HEK293 (cell line): ENCODE data around the gene COASY.

Source experiments
- CTCF ChIA-PET: fragments of 350-600 bp; formaldehyde crosslinking; extraction: SDS; loops from one replicate; lab custom pipeline; 2021; ENCODE audit warnings: antibody characterized with exemption; lab: Yijun Ruan, JAX
- POLR2A ChIA-PET: fragments of 300-600 bp; formaldehyde crosslinking; extraction: SDS; loops from one replicate; lab custom pipeline; 2020; ENCODE audit warnings: antibody characterized with exemption, inconsistent platforms; lab: Yijun Ruan, JAX
- H3K27ac ChIP-seq: fragments of 200-500 bp; sonication (Bioruptor generic); 2 replicates; pipeline ENCODE4 v1.5.1; 2014; ENCODE audit warnings: low read depth, low read length, control low read depth, inconsistent platforms; ENCODE audit errors: extremely low read depth
- H3K36me3 ChIP-seq, 2 experiments: fragments of 200-500 bp in 1 of 2; sonication (Bioruptor generic) in 1 of 2; 1 replicate in 1 of 2; 2 replicates in 1 of 2; pipeline ENCODE4 v1.5.1; 2014 to 2017; ENCODE audit warnings: inconsistent platforms in 2 of 2, low read length in 2 of 2; ENCODE audit not compliant: control insufficient read depth in 2 of 2, insufficient read depth in 1 of 2
- H3K4me1 ChIP-seq: fragments of 200-500 bp; sonication (Bioruptor generic); 2 replicates; pipeline ENCODE4 v1.5.1; 2014; ENCODE audit warnings: mild to moderate bottlenecking, low read length, inconsistent platforms; ENCODE audit not compliant: control insufficient read depth, insufficient read depth
- H3K4me3 ChIP-seq: 2 replicates; pipeline ENCODE4 v1.5.1; 2011; ENCODE audit warnings: low read depth, mild to moderate bottlenecking, control low read depth, low read length, moderate library complexity
- H3K9me3 ChIP-seq: fragments of 200-500 bp; sonication (Bioruptor generic); 2 replicates; pipeline ENCODE4 v1.5.1; 2014; ENCODE audit warnings: low read depth, low read length, inconsistent platforms; ENCODE audit not compliant: control insufficient read depth, insufficient read depth
- AEBP2 ChIP-seq: fragments of 450-650 bp; formaldehyde crosslinking; IDR thresholded peaks from 2 replicates; pipeline ENCODE4 v1.5.1; 2016; ENCODE audit warnings: missing biosample characterization, missing genetic modification characterization, borderline replicate concordance
- OSR2 ChIP-seq: fragments of 450-650 bp; formaldehyde crosslinking; IDR thresholded peaks from 2 replicates; pipeline ENCODE4 v1.5.1; 2016; ENCODE audit warnings: missing biosample characterization, missing genetic modification characterization
- REPIN1 ChIP-seq: fragments of 450-650 bp; formaldehyde crosslinking; IDR thresholded peaks from 2 replicates; pipeline ENCODE4 v1.5.1; 2017; ENCODE audit warnings: missing biosample characterization, missing genetic modification characterization, low read depth
- TSHZ1 ChIP-seq: fragments of 450-650 bp; formaldehyde crosslinking; IDR thresholded peaks from 2 replicates; pipeline ENCODE4 v1.5.1; 2016; ENCODE audit warnings: missing biosample characterization, missing genetic modification characterization, borderline replicate concordance
- WT1 ChIP-seq: fragments of 450-650 bp; formaldehyde crosslinking; IDR thresholded peaks from 2 replicates; pipeline ENCODE4 v1.5.1; 2016; ENCODE audit warnings: missing biosample characterization, missing genetic modification characterization
- ZBTB48 ChIP-seq: fragments of 450-650 bp; formaldehyde crosslinking; IDR thresholded peaks from 2 replicates; pipeline ENCODE4 v1.5.1; 2016; ENCODE audit warnings: missing biosample characterization, missing genetic modification characterization
- ZFHX2 ChIP-seq: fragments of 450-650 bp; formaldehyde crosslinking; conservative IDR thresholded peaks from 2 replicates; pipeline ENCODE4 v1.5.1; 2016; ENCODE audit warnings: missing biosample characterization, missing genetic modification characterization
- ZFP41 ChIP-seq: fragments of 450-650 bp; formaldehyde crosslinking; IDR thresholded peaks from 2 replicates; pipeline ENCODE4 v1.5.1; 2016; ENCODE audit warnings: missing biosample characterization, missing genetic modification characterization, borderline replicate concordance
- ZNF18 ChIP-seq: fragments of 450-650 bp; formaldehyde crosslinking; IDR thresholded peaks from 2 replicates; pipeline ENCODE4 v1.5.1; 2016; ENCODE audit warnings: missing biosample characterization, missing genetic modification characterization
- ZNF2 ChIP-seq: fragments of 450-650 bp; formaldehyde crosslinking; IDR thresholded peaks from 2 replicates; pipeline ENCODE4 v1.5.1; 2016; ENCODE audit warnings: missing biosample characterization, missing genetic modification characterization
- ZNF530 ChIP-seq: fragments of 450-650 bp; formaldehyde crosslinking; IDR thresholded peaks from 2 replicates; pipeline ENCODE4 v1.5.1; 2016; ENCODE audit warnings: low read depth, missing biosample characterization, missing genetic modification characterization
- ZNF629 ChIP-seq: fragments of 450-650 bp; formaldehyde crosslinking; IDR thresholded peaks from 2 replicates; pipeline ENCODE4 v1.5.1; 2017; ENCODE audit warnings: missing biosample characterization, missing genetic modification characterization
- TF ChIP-seq, protein P1 (sequence below): fragments of 450-650 bp; formaldehyde crosslinking; IDR thresholded peaks from 2 replicates; pipeline ENCODE4 v1.5.1; 2016; ENCODE audit warnings: missing biosample characterization, missing genetic modification characterization
- TF ChIP-seq, protein P2 (sequence below): fragments of 450-650 bp; formaldehyde crosslinking; IDR thresholded peaks from 2 replicates; pipeline ENCODE4 v1.5.0; 2017; ENCODE audit warnings: missing biosample characterization, missing genetic modification characterization, borderline replicate concordance

The COASY gene

GRCh38 chr17:42521666-42522262 is 40.2 kb upstream of the COASY start:
- H3K27ac ChIP-seq, result no peak overlapping the region
- peaks cover 25% of the 10 kb centered on the region for H3K4me1 ChIP-seq
- peaks cover 0 to 46% of the 10 kb centered on the region in 2 experiments; a peak in 1 of 3 replicates for H3K36me3 ChIP-seq
- no peaks in the 10 kb centered on the region for H3K9me3 ChIP-seq
- no peak overlapping the region for H3K4me3 ChIP-seq
- POLR2A ChIA-PET, result interaction anchor here (2.5 kb wide), 1 partner anchor 8 kb away, joined by 12 read pairs; no protein-coding TSS in a partner anchor
- no peak for TF ChIP-seq ZFP41
- TF ChIP-seq, protein P1, sequence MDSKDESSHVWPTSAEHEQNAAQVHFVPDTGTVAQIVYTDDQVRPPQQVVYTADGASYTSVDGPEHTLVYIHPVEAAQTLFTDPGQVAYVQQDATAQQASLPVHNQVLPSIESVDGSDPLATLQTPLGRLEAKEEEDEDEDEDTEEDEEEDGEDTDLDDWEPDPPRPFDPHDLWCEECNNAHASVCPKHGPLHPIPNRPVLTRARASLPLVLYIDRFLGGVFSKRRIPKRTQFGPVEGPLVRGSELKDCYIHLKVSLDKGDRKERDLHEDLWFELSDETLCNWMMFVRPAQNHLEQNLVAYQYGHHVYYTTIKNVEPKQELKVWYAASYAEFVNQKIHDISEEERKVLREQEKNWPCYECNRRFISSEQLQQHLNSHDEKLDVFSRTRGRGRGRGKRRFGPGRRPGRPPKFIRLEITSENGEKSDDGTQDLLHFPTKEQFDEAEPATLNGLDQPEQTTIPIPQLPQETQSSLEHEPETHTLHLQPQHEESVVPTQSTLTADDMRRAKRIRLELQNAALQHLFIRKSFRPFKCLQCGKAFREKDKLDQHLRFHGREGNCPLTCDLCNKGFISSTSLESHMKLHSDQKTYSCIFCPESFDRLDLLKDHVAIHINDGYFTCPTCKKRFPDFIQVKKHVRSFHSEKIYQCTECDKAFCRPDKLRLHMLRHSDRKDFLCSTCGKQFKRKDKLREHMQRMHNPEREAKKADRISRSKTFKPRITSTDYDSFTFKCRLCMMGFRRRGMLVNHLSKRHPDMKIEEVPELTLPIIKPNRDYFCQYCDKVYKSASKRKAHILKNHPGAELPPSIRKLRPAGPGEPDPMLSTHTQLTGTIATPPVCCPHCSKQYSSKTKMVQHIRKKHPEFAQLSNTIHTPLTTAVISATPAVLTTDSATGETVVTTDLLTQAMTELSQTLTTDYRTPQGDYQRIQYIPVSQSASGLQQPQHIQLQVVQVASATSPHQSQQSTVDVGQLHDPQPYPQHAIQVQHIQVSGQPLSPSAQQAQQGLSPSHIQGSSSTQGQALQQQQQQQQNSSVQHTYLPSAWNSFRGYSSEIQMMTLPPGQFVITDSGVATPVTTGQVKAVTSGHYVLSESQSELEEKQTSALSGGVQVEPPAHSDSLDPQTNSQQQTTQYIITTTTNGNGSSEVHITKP (tag by site-specific recombination), result peak; percentile 57
- CTCF ChIA-PET, result interaction anchor here (0.9 kb wide), 1 partner anchor 112 kb away, joined by 5 read pairs; no protein-coding TSS in a partner anchor

- Histone ChIP-seq H3K4me3 (no peak overlapping the region), H3K36me3 (peaks cover 0 to 45% of the 10 kb centered on the region in 2 experiments; a peak in 1 of 3 replicates), H3K4me1 (peaks cover 25% of the 10 kb centered on the region), H3K27ac (no peak overlapping the region), H3K9me3 (no peaks in the 10 kb centered on the region)
- ChIA-PET CTCF (no interaction called here), POLR2A (no interaction called here)
- no peak for TF ChIP-seq OSR2 (tag by site-specific recombination)
- TF ChIP-seq ZBTB48 (tag by site-specific recombination), result no peak
- TF ChIP-seq ZNF18, result no peak
- TF ChIP-seq WT1, result no peak
- TF ChIP-seq ZFHX2 (tag by site-specific recombination), result no peak
- no peak for TF ChIP-seq ZNF629 (tag by site-specific recombination)
- TF ChIP-seq REPIN1 (tag by site-specific recombination), result no peak
- no peak for TF ChIP-seq ZNF530
- TF ChIP-seq, protein P2, sequence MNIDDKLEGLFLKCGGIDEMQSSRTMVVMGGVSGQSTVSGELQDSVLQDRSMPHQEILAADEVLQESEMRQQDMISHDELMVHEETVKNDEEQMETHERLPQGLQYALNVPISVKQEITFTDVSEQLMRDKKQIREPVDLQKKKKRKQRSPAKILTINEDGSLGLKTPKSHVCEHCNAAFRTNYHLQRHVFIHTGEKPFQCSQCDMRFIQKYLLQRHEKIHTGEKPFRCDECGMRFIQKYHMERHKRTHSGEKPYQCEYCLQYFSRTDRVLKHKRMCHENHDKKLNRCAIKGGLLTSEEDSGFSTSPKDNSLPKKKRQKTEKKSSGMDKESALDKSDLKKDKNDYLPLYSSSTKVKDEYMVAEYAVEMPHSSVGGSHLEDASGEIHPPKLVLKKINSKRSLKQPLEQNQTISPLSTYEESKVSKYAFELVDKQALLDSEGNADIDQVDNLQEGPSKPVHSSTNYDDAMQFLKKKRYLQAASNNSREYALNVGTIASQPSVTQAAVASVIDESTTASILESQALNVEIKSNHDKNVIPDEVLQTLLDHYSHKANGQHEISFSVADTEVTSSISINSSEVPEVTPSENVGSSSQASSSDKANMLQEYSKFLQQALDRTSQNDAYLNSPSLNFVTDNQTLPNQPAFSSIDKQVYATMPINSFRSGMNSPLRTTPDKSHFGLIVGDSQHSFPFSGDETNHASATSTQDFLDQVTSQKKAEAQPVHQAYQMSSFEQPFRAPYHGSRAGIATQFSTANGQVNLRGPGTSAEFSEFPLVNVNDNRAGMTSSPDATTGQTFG (tag by site-specific recombination), result no peak
- TF ChIP-seq, protein P1 (tag by site-specific recombination), result no peak
- TF ChIP-seq ZNF2, result no peak
- TF ChIP-seq TSHZ1 (tag by site-specific recombination), result no peak
- no peak for TF ChIP-seq AEBP2 (tag by site-specific recombination)
Observed at GRCh38 chr17:42522263-42522790, 39.6 kb upstream of the COASY start.
